ENCODE measurements around the gene ZC3H18.
A peak's percentile ranks its signal among the peaks of the same experiment; 100 is the strongest.

The ZC3H18 gene

DNA sequence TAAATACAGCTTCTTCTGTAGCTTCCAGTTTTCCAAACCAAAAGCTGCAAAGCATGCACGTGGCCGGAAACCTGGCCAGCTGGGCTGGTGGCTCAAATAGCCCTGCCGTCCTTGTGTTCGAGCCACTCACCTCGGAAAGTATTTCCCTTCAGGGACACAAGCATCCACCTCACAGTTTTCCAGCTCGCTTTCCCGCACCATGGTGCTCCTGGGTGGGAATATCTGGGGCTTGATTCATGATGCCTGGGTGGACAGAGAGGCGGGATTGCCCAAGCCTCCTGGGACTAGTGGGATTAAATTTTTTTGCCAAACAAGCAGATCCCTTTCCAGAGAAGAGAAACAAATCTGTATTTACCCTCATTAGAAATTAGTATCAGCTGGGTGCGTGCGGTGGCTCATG, 99.8 kb downstream of the ZC3H18 start:
- TF ChIP-seq ZC3H10 (CRISPR knock-in tag; IDR thresholded peaks at IDR 0.05): no peak
- no peak for TF ChIP-seq ZNF565 (CRISPR knock-in tag; conservative IDR thresholded peaks at IDR 0.05; ENCODE audit: low read depth)
- no peak for TF ChIP-seq ZNF8 (CRISPR knock-in tag; IDR thresholded peaks at IDR 0.05)
- no peak for TF ChIP-seq TCF4 (CRISPR knock-in tag; IDR thresholded peaks at IDR 0.05; ENCODE audit: borderline replicate concordance)
- no peak for TF ChIP-seq GLIS3 (CRISPR knock-in tag; IDR thresholded peaks at IDR 0.05)
- TF ChIP-seq, protein P1, sequence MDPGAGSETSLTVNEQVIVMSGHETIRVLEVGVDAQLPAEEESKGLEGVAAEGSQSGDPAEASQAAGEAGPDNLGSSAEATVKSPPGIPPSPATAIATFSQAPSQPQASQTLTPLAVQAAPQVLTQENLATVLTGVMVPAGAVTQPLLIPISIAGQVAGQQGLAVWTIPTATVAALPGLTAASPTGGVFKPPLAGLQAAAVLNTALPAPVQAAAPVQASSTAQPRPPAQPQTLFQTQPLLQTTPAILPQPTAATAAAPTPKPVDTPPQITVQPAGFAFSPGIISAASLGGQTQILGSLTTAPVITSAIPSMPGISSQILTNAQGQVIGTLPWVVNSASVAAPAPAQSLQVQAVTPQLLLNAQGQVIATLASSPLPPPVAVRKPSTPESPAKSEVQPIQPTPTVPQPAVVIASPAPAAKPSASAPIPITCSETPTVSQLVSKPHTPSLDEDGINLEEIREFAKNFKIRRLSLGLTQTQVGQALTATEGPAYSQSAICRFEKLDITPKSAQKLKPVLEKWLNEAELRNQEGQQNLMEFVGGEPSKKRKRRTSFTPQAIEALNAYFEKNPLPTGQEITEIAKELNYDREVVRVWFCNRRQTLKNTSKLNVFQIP (CRISPR knock-in tag; IDR thresholded peaks at IDR 0.05; ENCODE audit: borderline replicate concordance, low read depth): no peak
- no peak for TF ChIP-seq SNAI2 (CRISPR knock-in tag; IDR thresholded peaks at IDR 0.05)
- no peak for TF ChIP-seq ZFP3 (CRISPR knock-in tag; IDR thresholded peaks at IDR 0.05)
- TF ChIP-seq OSR1 (CRISPR knock-in tag; IDR thresholded peaks at IDR 0.05): no peak
- TF ChIP-seq BACH2 (CRISPR knock-in tag; IDR thresholded peaks at IDR 0.05; ENCODE audit: borderline replicate concordance): no peak
- no peak for TF ChIP-seq ARNTL (CRISPR knock-in tag; IDR thresholded peaks at IDR 0.05; ENCODE audit: borderline replicate concordance, low read depth)
- TF ChIP-seq, protein P2, sequence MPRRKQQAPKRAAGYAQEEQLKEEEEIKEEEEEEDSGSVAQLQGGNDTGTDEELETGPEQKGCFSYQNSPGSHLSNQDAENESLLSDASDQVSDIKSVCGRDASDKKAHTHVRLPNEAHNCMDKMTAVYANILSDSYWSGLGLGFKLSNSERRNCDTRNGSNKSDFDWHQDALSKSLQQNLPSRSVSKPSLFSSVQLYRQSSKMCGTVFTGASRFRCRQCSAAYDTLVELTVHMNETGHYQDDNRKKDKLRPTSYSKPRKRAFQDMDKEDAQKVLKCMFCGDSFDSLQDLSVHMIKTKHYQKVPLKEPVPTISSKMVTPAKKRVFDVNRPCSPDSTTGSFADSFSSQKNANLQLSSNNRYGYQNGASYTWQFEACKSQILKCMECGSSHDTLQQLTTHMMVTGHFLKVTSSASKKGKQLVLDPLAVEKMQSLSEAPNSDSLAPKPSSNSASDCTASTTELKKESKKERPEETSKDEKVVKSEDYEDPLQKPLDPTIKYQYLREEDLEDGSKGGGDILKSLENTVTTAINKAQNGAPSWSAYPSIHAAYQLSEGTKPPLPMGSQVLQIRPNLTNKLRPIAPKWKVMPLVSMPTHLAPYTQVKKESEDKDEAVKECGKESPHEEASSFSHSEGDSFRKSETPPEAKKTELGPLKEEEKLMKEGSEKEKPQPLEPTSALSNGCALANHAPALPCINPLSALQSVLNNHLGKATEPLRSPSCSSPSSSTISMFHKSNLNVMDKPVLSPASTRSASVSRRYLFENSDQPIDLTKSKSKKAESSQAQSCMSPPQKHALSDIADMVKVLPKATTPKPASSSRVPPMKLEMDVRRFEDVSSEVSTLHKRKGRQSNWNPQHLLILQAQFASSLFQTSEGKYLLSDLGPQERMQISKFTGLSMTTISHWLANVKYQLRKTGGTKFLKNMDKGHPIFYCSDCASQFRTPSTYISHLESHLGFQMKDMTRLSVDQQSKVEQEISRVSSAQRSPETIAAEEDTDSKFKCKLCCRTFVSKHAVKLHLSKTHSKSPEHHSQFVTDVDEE (CRISPR knock-in tag; IDR thresholded peaks at IDR 0.05): no peak
- TF ChIP-seq ISL1 (CRISPR knock-in tag; IDR thresholded peaks at IDR 0.05): no peak
- no peak for ATAC-seq

DNA sequence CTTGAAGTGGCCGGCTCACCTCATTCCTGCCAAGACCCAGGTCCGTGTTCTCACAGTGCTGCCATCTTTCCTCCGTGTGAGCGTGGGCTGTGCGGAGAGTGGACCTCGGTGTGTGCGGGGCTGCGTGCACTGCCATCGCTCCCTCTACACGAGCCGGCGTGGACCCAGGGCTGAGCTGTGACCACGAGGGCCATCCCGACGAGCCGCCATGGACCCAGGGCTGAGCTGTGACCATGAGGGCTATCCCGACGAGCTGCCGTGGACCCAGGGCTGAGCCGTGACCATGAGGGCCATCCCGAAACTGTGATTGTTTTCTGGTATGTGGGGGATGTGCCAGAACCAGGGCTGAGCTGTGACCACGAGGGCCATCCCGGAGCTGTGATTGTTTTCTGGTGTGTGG, 101.6 kb downstream of the ZC3H18 start:
- no peak for TF ChIP-seq ZNF565 (CRISPR knock-in tag; conservative IDR thresholded peaks at IDR 0.05; ENCODE audit: low read depth)
- TF ChIP-seq, protein P1 (CRISPR knock-in tag; IDR thresholded peaks at IDR 0.05; ENCODE audit: borderline replicate concordance, low read depth): no peak
- TF ChIP-seq TCF4 (CRISPR knock-in tag; IDR thresholded peaks at IDR 0.05; ENCODE audit: borderline replicate concordance): no peak
- TF ChIP-seq, protein P3, sequence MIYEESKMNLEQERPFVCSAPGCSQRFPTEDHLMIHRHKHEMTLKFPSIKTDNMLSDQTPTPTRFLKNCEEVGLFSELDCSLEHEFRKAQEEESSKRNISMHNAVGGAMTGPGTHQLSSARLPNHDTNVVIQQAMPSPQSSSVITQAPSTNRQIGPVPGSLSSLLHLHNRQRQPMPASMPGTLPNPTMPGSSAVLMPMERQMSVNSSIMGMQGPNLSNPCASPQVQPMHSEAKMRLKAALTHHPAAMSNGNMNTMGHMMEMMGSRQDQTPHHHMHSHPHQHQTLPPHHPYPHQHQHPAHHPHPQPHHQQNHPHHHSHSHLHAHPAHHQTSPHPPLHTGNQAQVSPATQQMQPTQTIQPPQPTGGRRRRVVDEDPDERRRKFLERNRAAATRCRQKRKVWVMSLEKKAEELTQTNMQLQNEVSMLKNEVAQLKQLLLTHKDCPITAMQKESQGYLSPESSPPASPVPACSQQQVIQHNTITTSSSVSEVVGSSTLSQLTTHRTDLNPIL (CRISPR knock-in tag; IDR thresholded peaks at IDR 0.05; ENCODE audit: low read depth): no peak
- no peak for TF ChIP-seq SNAI2 (CRISPR knock-in tag; IDR thresholded peaks at IDR 0.05)
- no peak for TF ChIP-seq ZNF8 (CRISPR knock-in tag; IDR thresholded peaks at IDR 0.05)
- no peak for TF ChIP-seq OSR1 (CRISPR knock-in tag; IDR thresholded peaks at IDR 0.05)
- no peak for TF ChIP-seq ZC3H10 (CRISPR knock-in tag; IDR thresholded peaks at IDR 0.05)
- no peak for TF ChIP-seq ZFP3 (CRISPR knock-in tag; IDR thresholded peaks at IDR 0.05)
- TF ChIP-seq ZFP30 (CRISPR knock-in tag; IDR thresholded peaks at IDR 0.05): no peak
- no peak for TF ChIP-seq RARB (CRISPR knock-in tag; IDR thresholded peaks at IDR 0.05)
- TF ChIP-seq ISL1 (CRISPR knock-in tag; IDR thresholded peaks at IDR 0.05): no peak
- TF ChIP-seq ARNTL (CRISPR knock-in tag; IDR thresholded peaks at IDR 0.05; ENCODE audit: borderline replicate concordance, low read depth): no peak
- no peak for ATAC-seq

DNA sequence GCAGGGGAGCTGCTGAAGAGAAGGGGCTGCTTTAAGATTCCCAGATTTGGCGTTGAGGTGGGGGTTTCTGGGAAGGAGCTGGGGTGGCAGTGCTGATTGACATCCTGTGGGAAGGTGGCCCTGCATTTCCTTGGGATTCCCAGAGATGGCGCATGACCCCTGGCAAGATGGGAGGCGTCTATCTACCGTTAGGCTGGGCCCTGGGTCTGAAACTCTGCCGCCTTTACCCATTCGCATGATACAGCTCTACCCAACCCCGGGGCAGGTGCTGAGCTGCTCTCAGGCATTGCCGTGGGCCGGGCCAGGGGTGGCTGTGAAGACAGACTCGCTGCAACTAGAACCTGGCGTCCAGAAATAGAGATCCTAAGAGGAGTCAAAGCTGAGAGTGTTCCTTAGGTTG, 102.6 kb downstream of the ZC3H18 start:
- TF ChIP-seq OSR1 (CRISPR knock-in tag; IDR thresholded peaks at IDR 0.05) (no peak), TCF4 (CRISPR knock-in tag; IDR thresholded peaks at IDR 0.05; ENCODE audit: borderline replicate concordance) (no peak), GLIS3 (CRISPR knock-in tag; IDR thresholded peaks at IDR 0.05) (no peak), ZC3H10 (CRISPR knock-in tag; IDR thresholded peaks at IDR 0.05) (no peak), PPARA (CRISPR knock-in tag; IDR thresholded peaks at IDR 0.05; ENCODE audit: borderline replicate concordance) (no peak), RARB (CRISPR knock-in tag; IDR thresholded peaks at IDR 0.05) (no peak), ZFP3 (CRISPR knock-in tag; IDR thresholded peaks at IDR 0.05) (no peak)
- TF ChIP-seq, protein P3 (CRISPR knock-in tag; IDR thresholded peaks at IDR 0.05; ENCODE audit: low read depth): no peak
- TF ChIP-seq, protein P2 (CRISPR knock-in tag; IDR thresholded peaks at IDR 0.05): no peak
- ATAC-seq: peak; percentile 80

Data from SK-N-SH treated with all-trans-retinoic acid at 6 μM for 48 hours (cell line).